SHP77 treated with DMSO at 0.1 percent for 48 hours (cell line): ENCODE results near the gene MREG.
"Not testable (repeated sequence)": the region's sequence is repeated elsewhere in the genome, so short reads cannot be mapped to it uniquely, and the experiment has no call there.

ENCODE experiments used
- DNase-seq: peaks from one replicate; lab custom pipeline; 2025; lab: John Stamatoyannopoulos, UW

MREG gene

GRCh38 chr2:216021768-216022565 lies 8.6 kb upstream of the MREG start:
- DNase-seq = no peak

DNA sequence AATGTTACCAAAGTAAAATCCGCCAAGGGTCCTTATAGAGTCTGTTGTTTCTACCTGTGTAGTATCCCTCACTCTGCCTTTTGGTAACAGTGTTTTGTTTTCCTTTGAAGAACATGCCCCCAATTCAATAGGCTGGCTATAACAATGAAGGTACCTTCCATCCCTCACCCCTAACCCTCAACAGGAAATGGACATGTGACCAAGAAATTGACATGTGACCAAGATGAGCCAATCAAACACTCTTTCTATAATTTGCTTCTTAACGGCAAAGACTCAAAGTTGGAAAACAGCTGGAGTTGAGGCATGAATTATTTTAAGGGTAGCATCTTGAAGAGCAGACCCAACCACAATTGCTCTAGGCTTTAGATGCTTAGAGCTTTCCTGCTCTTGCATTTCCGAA lies 5.4 kb upstream of the MREG start:
- DNase-seq = no peak

- DNase-seq = no peak
Observed at GRCh38 chr2:216017365-216017764, 4.0 kb upstream of the MREG start.

DNA sequence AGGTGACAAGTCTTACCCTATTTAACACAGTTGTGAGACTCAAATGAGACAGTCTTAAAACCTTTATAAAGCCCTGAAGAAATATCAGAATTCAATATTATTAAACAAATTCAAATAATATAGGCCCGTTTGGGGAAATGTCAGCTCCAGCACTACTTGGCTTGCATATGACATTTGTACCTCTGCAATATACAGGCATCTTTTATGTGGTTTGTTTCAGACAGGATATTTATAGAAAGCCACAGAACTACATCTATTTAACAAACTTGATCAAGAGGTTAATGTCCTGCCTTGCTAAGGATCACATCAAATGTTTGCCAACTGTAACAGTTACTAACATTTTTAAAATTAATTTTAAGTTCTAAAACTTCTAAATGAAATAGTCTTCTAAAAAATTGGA lies 3.2 kb upstream of the MREG start:
- no peak for DNase-seq

- DNase-seq = peak; percentile 48
Observed at GRCh38 chr2:216015722-216016464, 2.5 kb upstream of the MREG start.

DNA sequence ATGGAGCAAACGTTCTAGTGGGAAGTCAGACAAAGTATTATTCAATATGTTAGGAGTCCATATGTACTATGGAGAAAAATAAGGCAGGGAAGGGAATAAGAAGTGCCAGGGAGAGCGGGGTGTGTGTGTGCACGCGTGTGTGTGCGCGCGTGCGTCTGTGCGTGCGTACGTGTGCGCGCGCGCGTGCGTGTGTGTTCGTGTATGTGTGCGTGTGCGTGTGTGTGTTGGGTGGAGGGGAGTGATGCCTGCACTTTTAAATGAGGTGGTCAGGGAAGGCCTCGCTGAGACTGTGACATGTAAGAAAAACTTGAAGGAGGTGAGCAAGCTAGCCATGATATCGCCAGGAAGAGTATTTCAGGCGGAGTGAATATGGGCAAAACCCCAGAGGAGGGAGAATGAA lies 1.6 kb upstream of the MREG start:
- no peak for DNase-seq

DNA sequence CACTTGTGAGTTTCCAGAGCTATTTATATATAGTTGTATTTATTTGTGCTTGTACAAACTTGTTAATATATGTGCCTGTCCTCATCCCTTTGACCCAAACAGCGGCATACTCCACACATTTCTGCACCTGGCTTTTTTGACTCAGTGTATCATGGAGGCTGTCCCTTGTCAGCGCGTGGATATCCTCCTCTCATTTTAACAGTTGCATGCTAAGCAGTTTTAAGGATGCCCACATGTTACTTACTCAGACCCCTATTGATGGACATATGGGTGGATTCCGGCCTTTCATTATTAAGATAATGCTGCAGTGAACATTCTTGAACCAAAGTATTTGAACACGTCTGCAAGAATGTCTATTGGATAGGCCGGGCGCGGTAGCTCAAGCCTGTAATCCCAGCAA lies 655 bp upstream of the MREG start:
- no peak for DNase-seq

GRCh38 chr2:216012830-216013079 lies 596 bp downstream of the MREG start:
- DNase-seq = no peak

- no peak for DNase-seq
Observed at GRCh38 chr2:216012133-216012829, 1.1 kb downstream of the MREG start.

GRCh38 chr2:216009215-216009614 lies 4.1 kb downstream of the MREG start:
- not testable (repeated sequence) for DNase-seq

DNA sequence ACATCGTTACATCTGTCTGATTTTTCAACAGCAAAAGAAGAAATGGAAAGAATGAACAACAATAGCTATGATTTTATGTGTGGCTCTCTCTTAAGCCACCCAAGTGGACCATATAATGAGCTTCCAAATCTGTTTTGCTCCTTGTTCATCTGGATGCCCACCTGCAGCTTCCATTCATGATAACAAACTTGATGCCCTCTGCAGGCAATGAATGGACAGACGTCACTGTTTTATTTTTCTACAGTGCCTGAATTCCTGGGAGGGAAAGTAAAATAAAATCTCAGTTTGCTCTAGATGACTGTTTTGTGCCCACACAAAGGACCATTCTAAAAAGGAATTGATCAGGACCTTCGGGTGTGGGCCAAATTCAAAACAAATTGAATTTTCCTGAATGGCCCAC lies 5.0 kb downstream of the MREG start:
- DNase-seq = no peak

- DNase-seq = no peak
Observed at GRCh38 chr2:216006164-216006663, 7.1 kb downstream of the MREG start.

GRCh38 chr2:216004697-216005283 lies 8.6 kb downstream of the MREG start:
- DNase-seq = no peak

DNA sequence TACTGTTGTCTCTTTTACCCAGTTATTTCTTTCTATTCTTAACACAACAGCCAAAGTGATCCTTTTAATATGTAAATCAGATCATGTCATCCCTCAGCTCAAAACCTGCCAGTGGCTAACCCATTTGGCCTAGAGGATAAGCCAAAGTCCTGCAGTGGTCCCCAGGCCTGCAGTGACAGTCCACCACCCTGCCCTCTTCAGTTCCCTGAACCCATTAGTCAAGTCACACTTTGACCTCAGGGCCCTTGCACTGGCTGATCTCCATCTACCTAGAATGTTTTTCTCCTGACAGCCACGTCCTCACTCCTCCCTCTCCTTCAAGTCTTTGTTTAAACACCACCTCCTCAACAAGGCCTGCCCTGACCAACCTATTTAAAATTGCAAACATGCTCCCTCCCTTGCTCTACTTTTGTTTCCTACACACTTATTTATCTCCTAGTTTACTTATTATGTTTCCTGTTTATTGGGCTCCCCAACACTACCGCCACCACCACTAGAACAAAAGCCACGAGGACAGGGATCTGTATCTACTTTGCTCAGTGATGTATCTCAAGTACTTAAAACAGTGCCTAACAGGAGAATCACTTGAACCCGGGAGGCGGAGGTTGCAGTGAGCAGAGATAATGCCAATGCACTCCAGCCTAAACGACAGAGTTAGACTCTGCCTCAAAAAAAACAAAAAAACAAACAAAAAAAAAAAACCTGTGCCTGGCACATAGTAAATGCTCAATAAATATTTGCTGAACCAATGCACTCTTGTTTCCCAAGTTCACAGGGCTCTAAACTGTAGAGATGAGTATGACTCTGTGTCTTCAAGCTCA lies 9.3 kb downstream of the MREG start:
- no peak for DNase-seq

- no peak for DNase-seq
Observed at GRCh38 chr2:216002693-216003092, 10.7 kb downstream of the MREG start.

DNA sequence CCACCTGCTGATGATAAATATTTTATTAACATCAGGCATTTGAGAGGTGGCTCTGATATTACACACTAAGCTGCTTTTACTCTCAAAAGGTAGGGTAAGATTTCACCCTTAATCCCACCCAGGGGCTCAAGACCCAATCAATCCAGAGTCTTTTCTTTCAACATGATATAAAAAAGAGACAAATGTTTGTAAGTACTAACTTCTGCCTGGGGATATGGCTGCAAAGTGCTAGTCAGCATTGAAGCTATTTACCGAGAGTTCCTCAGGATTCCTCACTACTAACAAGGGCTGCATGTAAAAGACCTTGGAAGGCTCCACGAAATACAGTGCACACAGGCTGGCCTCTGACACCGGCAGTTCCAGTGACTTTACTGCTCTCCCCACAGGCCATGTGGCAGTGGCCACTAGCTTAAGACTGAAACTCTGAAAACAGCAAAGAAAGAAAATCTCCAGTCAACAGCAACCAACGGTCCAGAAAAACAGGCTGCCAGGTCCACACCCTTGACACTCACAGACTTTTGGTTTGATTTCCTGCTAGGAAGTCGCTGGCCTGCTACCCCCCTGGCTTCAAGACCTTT lies 11.2 kb downstream of the MREG start:
- DNase-seq = no peak

GRCh38 chr2:216001216-216002100 lies 11.9 kb downstream of the MREG start:
- DNase-seq = no peak

GRCh38 chr2:215998636-215999035 lies 14.7 kb downstream of the MREG start:
- DNase-seq = no peak

DNA sequence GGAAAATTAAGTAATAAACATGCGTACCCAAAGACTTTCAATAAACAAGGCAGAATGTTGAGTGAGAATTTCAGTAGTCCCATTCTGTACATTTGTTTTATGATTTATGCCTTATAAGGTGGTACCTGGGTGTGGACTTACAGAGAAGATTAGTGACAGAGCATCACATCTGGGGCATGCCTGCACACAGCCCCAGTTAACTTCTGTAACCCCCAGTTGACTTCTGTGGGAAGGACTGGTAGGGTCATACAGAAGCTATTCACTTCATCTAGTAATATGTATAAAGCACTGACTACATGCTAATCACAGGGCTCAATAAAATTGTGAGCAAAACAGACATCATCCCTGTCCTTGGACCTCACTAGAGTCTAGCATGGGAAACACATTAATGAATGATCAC lies 16.1 kb downstream of the MREG start:
- no peak for DNase-seq

- no peak for DNase-seq
Observed at GRCh38 chr2:215994911-215995310, 18.4 kb downstream of the MREG start.
